Measurements from ENCODE around the gene MRPS27.

The MRPS27 gene

GRCh38 chr5:72272398-72272797 lies 47.6 kb downstream of the MRPS27 start:
- TF ChIP-seq GATA1 (IDR thresholded peaks at IDR 0.05; ENCODE audit: low read depth, low read length): no peak
- no peak for TF ChIP-seq POLR2A (IDR thresholded peaks at IDR 0.05; ENCODE audit: low read length)
- DNase-seq: no peak

DNA sequence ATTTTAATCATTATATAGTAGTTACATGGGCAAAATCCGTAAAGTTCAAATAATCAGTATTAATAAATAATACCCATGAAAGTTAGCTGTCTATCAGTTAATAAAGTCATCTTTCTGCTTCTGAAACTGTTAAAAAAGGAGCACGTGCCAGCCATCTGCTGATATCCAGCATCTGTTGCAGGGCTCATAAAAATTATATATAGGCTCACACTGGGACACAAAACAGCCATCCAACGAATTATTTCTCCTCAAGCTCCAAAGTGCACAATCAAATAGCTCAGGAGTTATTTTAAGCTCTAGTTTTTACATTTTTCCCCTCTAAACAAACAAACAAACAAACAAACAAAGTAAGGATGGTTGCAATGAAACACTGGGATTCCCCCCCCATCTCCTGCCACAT lies 48.3 kb downstream of the MRPS27 start:
- TF ChIP-seq GATA1 (IDR thresholded peaks at IDR 0.05; ENCODE audit: low read depth, low read length) (no peak), POLR2A (IDR thresholded peaks at IDR 0.05; ENCODE audit: low read length) (no peak)
- DNase-seq: no peak

- TF ChIP-seq POLR2A (IDR thresholded peaks at IDR 0.05; ENCODE audit: low read length): no peak
- TF ChIP-seq GATA1 (IDR thresholded peaks at IDR 0.05; ENCODE audit: low read depth, low read length): no peak
These were observed 50.0 kb downstream of the MRPS27 start for GRCh38 chr5:72270037-72270436.

DNA sequence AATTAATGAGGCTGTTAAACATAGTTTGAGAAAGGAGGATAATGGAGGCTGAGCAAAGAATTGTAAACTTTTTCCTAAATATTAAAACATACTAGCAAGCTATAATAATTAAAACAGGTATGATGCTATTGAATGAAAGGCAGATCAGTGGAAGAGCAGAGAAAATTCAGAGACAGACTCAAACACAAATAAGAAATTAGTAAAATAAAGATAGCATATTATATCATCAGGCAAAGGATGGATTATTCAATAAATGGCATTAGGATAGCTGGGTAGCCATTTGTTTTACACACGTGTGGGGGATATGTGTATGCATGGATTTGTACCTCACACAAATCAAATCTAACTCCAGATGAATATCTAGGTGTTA lies 50.6 kb downstream of the MRPS27 start:
- TF ChIP-seq GATA1 (IDR thresholded peaks at IDR 0.05; ENCODE audit: low read depth, low read length): no peak
- TF ChIP-seq POLR2A (IDR thresholded peaks at IDR 0.05; ENCODE audit: low read length): no peak

More at GRCh38 chr5:72270037-72270436, 50.0 kb downstream of the MRPS27 start:
- no peak for DNase-seq

GRCh38 chr5:72268753-72269410 lies 51.2 kb downstream of the MRPS27 start:
- TF ChIP-seq GATA1 (IDR thresholded peaks at IDR 0.05; ENCODE audit: low read depth, low read length) (no peak), POLR2A (IDR thresholded peaks at IDR 0.05; ENCODE audit: low read length) (no peak)
- peak; percentile 72 to 85 for DNase-seq

More for the DNA sequence above, 50.6 kb downstream of the MRPS27 start:
- DNase-seq: no peak

DNA sequence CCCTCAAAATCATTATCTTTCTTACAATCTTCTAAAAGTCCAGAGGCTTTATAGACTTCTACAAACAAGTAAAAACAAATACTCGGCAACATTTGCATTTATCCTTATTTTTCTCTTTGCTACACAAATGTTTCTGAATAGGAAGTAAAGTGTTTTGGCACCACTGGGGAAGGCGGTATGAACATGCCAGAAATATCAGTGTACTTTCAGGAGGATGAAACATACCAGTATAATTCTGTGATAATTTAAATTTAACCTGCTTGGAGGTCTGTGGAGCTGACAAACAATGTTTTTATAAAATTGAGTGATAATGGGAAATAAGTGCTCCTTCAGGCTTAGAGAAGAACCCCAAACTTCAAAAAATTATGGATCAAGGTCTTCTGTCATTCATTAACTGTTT lies 51.8 kb downstream of the MRPS27 start:
- no peak for TF ChIP-seq GATA1 (IDR thresholded peaks at IDR 0.05; ENCODE audit: low read depth, low read length)
- TF ChIP-seq POLR2A (IDR thresholded peaks at IDR 0.05; ENCODE audit: low read length): no peak
- no peak for DNase-seq

- DNase-seq: no peak
- TF ChIP-seq POLR2A (IDR thresholded peaks at IDR 0.05; ENCODE audit: low read length) (no peak), GATA1 (IDR thresholded peaks at IDR 0.05; ENCODE audit: low read depth, low read length) (no peak)
These were observed 52.4 kb downstream of the MRPS27 start for GRCh38 chr5:72267685-72268084.

DNA sequence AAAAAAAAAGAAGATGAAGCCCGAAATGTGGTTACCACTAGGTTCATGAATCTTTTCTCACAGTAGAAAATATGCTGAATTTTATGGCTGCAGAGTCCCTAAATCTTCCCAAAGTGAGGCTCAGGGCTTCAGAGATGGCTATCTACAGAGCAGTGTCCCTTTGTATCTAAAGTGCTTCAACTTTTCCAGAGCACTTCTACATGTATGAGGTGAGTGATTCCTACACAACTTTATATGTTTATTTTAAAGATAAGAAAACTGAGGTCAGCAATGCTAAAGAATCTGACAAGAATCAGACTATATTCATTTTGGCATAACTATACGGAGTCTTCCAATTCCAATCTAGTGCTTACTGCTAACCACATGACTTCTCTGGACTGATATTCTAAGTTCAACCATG lies 53.2 kb downstream of the MRPS27 start:
- no peak for TF ChIP-seq POLR2A (IDR thresholded peaks at IDR 0.05; ENCODE audit: low read length)
- TF ChIP-seq GATA1 (IDR thresholded peaks at IDR 0.05; ENCODE audit: low read depth, low read length): no peak
- no peak for DNase-seq

GRCh38 chr5:72265032-72265877 lies 54.8 kb downstream of the MRPS27 start:
- DNase-seq: no peak
- TF ChIP-seq POLR2A (IDR thresholded peaks at IDR 0.05; ENCODE audit: low read length) (no peak), GATA1 (IDR thresholded peaks at IDR 0.05; ENCODE audit: low read depth, low read length) (no peak)

- TF ChIP-seq GATA1 (IDR thresholded peaks at IDR 0.05; ENCODE audit: low read depth, low read length): no peak
- TF ChIP-seq POLR2A (IDR thresholded peaks at IDR 0.05; ENCODE audit: low read length): no peak
- no peak for DNase-seq
These were observed 63.5 kb downstream of the MRPS27 start for GRCh38 chr5:72256536-72256935.

GRCh38 chr5:72255670-72256069 lies 64.4 kb downstream of the MRPS27 start:
- no peak for TF ChIP-seq POLR2A (IDR thresholded peaks at IDR 0.05; ENCODE audit: low read length)
- no peak for TF ChIP-seq GATA1 (IDR thresholded peaks at IDR 0.05; ENCODE audit: low read depth, low read length)
- no peak for DNase-seq

DNA sequence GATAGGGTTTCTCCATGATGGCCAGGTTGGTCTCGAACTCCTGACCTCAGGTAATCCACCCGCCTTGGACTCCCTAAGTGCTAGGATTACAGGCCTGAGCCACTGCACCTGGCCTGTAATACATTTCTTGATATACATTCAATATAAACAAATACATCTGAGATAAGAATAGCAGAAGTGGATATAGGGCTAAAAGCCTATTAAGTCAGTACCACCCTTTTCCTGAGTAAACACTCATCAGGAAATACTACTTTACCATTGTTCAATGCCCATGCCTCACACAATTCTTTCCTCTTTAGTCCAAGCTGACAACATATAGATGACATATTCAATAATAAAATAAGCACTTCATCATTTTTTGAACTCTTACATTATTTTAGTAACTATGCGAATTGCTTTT lies 64.8 kb downstream of the MRPS27 start:
- TF ChIP-seq POLR2A (IDR thresholded peaks at IDR 0.05; ENCODE audit: low read length): no peak
- no peak for TF ChIP-seq GATA1 (IDR thresholded peaks at IDR 0.05; ENCODE audit: low read depth, low read length)
- DNase-seq: no peak

DNA sequence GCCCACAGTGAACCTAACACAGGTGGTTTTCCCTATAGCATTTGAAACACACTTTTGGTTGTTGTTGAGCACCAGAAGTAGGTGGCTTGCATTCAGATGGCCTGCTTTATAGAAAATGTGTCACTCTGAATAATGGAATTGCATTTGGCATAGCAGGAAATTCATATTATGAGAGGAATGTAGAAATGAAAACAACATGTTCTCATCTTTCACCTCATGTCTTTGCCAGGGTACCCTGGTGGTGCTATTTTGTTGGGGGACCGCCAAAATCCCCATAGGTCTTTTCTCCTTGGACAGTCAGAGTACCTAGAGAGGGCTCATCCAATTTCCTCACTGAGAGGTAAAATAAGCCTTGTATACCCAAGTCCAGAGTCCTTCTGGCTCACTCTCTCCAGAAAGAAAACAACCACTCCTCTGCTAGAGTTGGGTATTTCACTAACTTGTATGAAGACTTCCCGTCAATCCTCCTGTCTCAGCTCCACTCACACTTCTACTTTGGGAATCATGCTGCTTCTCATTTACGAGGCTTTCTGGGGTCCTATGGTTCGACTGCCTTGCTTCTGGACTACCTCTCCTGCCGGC lies 67.4 kb downstream of the MRPS27 start:
- DNase-seq: no peak
- TF ChIP-seq GATA1 (IDR thresholded peaks at IDR 0.05; ENCODE audit: low read depth, low read length) (no peak), POLR2A (IDR thresholded peaks at IDR 0.05; ENCODE audit: low read length) (no peak)

- TF ChIP-seq POLR2A (IDR thresholded peaks at IDR 0.05; ENCODE audit: low read length): no peak
- TF ChIP-seq GATA1 (IDR thresholded peaks at IDR 0.05; ENCODE audit: low read depth, low read length): no peak
- no peak for DNase-seq
These were observed 68.0 kb downstream of the MRPS27 start for GRCh38 chr5:72252008-72252407.
